WTC11 (cell line): ENCODE data around the gene CASQ2. TPM values are rescaled to one million over a fixed set of nuclear protein-coding genes. Genes with fewer than 3 reads are reported as not detected.

Experiments used
- ATAC-seq: fragments of 200-7000 bp; cut with Tn5 transposase; 2 replicates; pipeline ENCODE4 v1.10.0; 2021; ENCODE audit warnings: mild to moderate bottlenecking, moderate library complexity
- CTCF ChIA-PET: fragments of 300-600 bp; sonication (Branson Sonifier 250); formaldehyde crosslinking; loops from one replicate; lab custom pipeline; 2021; ENCODE audit warnings: antibody characterized with exemption; lab: Charles Lee
- POLR2A ChIA-PET: fragments of 350-600 bp; sonication (Branson Sonifier 250); formaldehyde crosslinking; loops from one replicate; lab custom pipeline; 2021; ENCODE audit warnings: antibody characterized with exemption; lab: Charles Lee
- DNase-seq: peaks from one replicate; pipeline ENCODE4 v3.0.0; 2021; ENCODE audit warnings: low spot score
- H3K27ac Mint-ChIP-seq: 2 replicates; pipeline ENCODE4 v1.8.0; 2021; ENCODE audit warnings: mixed read lengths
- H3K27me3 Mint-ChIP-seq: 2 replicates; pipeline ENCODE4 v1.8.0; 2021; ENCODE audit warnings: low read depth, mild to moderate bottlenecking, moderate library complexity, mixed read lengths
- H3K36me3 Mint-ChIP-seq: 2 replicates; pipeline ENCODE4 v1.8.0; 2021; ENCODE audit warnings: mixed read lengths
- H3K4me1 Mint-ChIP-seq: 2 replicates; pipeline ENCODE4 v1.8.0; 2022; ENCODE audit warnings: mixed read lengths
- H3K4me3 Mint-ChIP-seq: 2 replicates; pipeline ENCODE4 v1.8.0; 2021; ENCODE audit warnings: mild to moderate bottlenecking, moderate library complexity, mixed read lengths
- H3K9me3 Mint-ChIP-seq: 2 replicates; pipeline ENCODE4 v1.8.0; 2021; ENCODE audit warnings: mixed read lengths
- CREB1 ChIP-seq: sonication (generic); formaldehyde crosslinking; IDR thresholded peaks from 2 replicates; pipeline ENCODE4 v1.8.0; 2023; ENCODE audit warnings: mild to moderate bottlenecking, missing genetic modification reagents
- CREM ChIP-seq: sonication (generic); formaldehyde crosslinking; IDR thresholded peaks from 2 replicates; pipeline ENCODE4 v1.8.1; 2022; ENCODE audit warnings: mild to moderate bottlenecking, missing genetic modification reagents, moderate library complexity
- JAZF1 ChIP-seq: fragments of 250-450 bp; sonication (Bioruptor Pico); IDR thresholded peaks from 2 replicates; pipeline ENCODE4 v1.9.0; 2021; ENCODE audit warnings: moderate library complexity, mild to moderate bottlenecking, inconsistent platforms
- RELA ChIP-seq: sonication (generic); formaldehyde crosslinking; IDR thresholded peaks from 2 replicates; pipeline ENCODE4 v1.8.1; 2022; ENCODE audit warnings: missing genetic modification reagents, mild to moderate bottlenecking, borderline replicate concordance
- TEAD1 ChIP-seq: sonication (generic); formaldehyde crosslinking; IDR thresholded peaks from 2 replicates; pipeline ENCODE4 v1.8.0; 2022; ENCODE audit warnings: mild to moderate bottlenecking, missing genetic modification reagents
- ZNF138 ChIP-seq: sonication (generic); formaldehyde crosslinking; conservative IDR thresholded peaks from 2 replicates; pipeline ENCODE4 v1.8.1; 2022; ENCODE audit warnings: mild to moderate bottlenecking, moderate library complexity, missing genetic modification reagents
- ZNF219 ChIP-seq: sonication (generic); formaldehyde crosslinking; IDR thresholded peaks from 2 replicates; pipeline ENCODE4 v1.8.0; 2023; ENCODE audit warnings: missing genetic modification reagents, mild to moderate bottlenecking, borderline replicate concordance
- total RNA-seq: library from RNA; stranded (reverse); gene quantifications from 3 replicates; pipeline ENCODE4 v1.2.3, GENCODE V29; 2021
- TF ChIP-seq, protein P1 (sequence below): sonication (generic); formaldehyde crosslinking; IDR thresholded peaks from 2 replicates; pipeline ENCODE4 v1.8.1; 2022; ENCODE audit warnings: mild to moderate bottlenecking, missing genetic modification reagents, moderate library complexity, borderline replicate concordance
- TF ChIP-seq, protein P2 (sequence below): sonication (generic); formaldehyde crosslinking; IDR thresholded peaks from 2 replicates; pipeline ENCODE4 v1.8.0; 2022; ENCODE audit warnings: missing genetic modification reagents
- TF ChIP-seq, protein P3 (sequence below): fragments of 200-600 bp; IDR thresholded peaks from 2 replicates; pipeline ENCODE4 v1.8.0; 2022; ENCODE audit warnings: antibody characterized with exemption
- TF ChIP-seq, protein P4 (sequence below): sonication (generic); formaldehyde crosslinking; IDR thresholded peaks from 2 replicates; pipeline ENCODE4 v1.8.1; 2023; ENCODE audit warnings: mild to moderate bottlenecking, missing genetic modification reagents
- TF ChIP-seq, protein P5 (sequence below): sonication (generic); formaldehyde crosslinking; IDR thresholded peaks from 2 replicates; pipeline ENCODE4 v1.8.0; 2022; ENCODE audit warnings: mild to moderate bottlenecking, missing genetic modification reagents
- TF ChIP-seq, protein P6 (sequence below): fragments of 250-450 bp; sonication (Bioruptor Pico); conservative IDR thresholded peaks from 2 replicates; pipeline ENCODE4 v1.9.0; 2021; ENCODE audit warnings: mild to moderate bottlenecking
- TF ChIP-seq, protein P7 (sequence below): sonication (generic); formaldehyde crosslinking; IDR thresholded peaks from 2 replicates; pipeline ENCODE4 v1.8.1; 2022; ENCODE audit warnings: mild to moderate bottlenecking, moderate library complexity, missing genetic modification reagents
- TF ChIP-seq, protein P8 (sequence below): sonication (generic); formaldehyde crosslinking; conservative IDR thresholded peaks from 2 replicates; pipeline ENCODE4 v1.8.1; 2023; ENCODE audit warnings: mild to moderate bottlenecking, low read depth, missing genetic modification reagents, moderate library complexity
- TF ChIP-seq, protein P9 (sequence below): fragments of 250-450 bp; sonication (Bioruptor Pico); IDR thresholded peaks from 2 replicates; pipeline ENCODE4 v1.9.0; 2021; ENCODE audit warnings: moderate library complexity, mild to moderate bottlenecking, inconsistent platforms, borderline replicate concordance

Gene CASQ2
- total RNA-seq, 1 experiment from 2014 or later = not detected

DNA sequence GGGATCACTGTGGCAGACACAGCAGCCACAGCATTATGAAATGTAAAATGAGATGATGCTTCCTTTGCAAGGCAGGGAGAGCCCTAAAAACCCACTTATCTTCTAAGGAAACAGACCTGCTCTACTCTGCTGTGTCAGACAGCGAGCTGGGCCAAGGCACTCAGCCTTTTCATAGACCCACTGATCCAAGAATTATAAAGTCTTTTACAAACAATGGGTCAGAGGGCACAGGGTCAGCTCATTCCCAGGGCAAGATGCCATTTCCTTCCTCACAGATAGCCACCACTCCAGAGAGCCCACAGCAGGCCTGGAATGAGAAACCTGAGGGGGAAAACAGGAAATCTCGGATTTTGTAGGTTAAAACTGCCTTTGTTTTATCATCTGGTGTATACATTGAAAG lies 42.9 kb downstream of the CASQ2 start:
- Mint-ChIP-seq H3K9me3 (no peaks in the 10 kb centered on the region), H3K36me3 (no peaks in the 10 kb centered on the region), H3K27ac (no peak overlapping the region), H3K4me3 (no peak overlapping the region), H3K4me1 (no peaks in the 10 kb centered on the region), H3K27me3 (no peaks in the 10 kb centered on the region)
- ATAC-seq (no peak), DNase-seq (no peak)
- POLR2A ChIA-PET = interaction anchor here (0.5 kb wide), 1 partner anchor 268 kb away, joined by 3 read pairs; no protein-coding TSS in a partner anchor
- CTCF ChIA-PET = interaction anchor here (0.6 to 1.5 kb wide), 3 partner anchors 39 to 613 kb away, joined by 3 read pairs; no protein-coding TSS in a partner anchor
- TF ChIP-seq, protein P1, sequence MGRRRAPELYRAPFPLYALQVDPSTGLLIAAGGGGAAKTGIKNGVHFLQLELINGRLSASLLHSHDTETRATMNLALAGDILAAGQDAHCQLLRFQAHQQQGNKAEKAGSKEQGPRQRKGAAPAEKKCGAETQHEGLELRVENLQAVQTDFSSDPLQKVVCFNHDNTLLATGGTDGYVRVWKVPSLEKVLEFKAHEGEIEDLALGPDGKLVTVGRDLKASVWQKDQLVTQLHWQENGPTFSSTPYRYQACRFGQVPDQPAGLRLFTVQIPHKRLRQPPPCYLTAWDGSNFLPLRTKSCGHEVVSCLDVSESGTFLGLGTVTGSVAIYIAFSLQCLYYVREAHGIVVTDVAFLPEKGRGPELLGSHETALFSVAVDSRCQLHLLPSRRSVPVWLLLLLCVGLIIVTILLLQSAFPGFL (CRISPR knock-in tag) = no peak
- TF ChIP-seq CREB1 (CRISPR knock-in tag) = no peak
- TF ChIP-seq JAZF1 (CRISPR knock-in tag) = no peak
- TF ChIP-seq, protein P2, sequence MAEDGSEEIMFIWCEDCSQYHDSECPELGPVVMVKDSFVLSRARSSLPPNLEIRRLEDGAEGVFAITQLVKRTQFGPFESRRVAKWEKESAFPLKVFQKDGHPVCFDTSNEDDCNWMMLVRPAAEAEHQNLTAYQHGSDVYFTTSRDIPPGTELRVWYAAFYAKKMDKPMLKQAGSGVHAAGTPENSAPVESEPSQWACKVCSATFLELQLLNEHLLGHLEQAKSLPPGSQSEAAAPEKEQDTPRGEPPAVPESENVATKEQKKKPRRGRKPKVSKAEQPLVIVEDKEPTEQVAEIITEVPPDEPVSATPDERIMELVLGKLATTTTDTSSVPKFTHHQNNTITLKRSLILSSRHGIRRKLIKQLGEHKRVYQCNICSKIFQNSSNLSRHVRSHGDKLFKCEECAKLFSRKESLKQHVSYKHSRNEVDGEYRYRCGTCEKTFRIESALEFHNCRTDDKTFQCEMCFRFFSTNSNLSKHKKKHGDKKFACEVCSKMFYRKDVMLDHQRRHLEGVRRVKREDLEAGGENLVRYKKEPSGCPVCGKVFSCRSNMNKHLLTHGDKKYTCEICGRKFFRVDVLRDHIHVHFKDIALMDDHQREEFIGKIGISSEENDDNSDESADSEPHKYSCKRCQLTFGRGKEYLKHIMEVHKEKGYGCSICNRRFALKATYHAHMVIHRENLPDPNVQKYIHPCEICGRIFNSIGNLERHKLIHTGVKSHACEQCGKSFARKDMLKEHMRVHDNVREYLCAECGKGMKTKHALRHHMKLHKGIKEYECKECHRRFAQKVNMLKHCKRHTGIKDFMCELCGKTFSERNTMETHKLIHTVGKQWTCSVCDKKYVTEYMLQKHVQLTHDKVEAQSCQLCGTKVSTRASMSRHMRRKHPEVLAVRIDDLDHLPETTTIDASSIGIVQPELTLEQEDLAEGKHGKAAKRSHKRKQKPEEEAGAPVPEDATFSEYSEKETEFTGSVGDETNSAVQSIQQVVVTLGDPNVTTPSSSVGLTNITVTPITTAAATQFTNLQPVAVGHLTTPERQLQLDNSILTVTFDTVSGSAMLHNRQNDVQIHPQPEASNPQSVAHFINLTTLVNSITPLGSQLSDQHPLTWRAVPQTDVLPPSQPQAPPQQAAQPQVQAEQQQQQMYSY = no peak
- TF ChIP-seq ZNF219 (CRISPR knock-in tag) = no peak
- TF ChIP-seq CREM (CRISPR knock-in tag) = no peak
- no peak for TF ChIP-seq ZNF138
- TF ChIP-seq, protein P3, sequence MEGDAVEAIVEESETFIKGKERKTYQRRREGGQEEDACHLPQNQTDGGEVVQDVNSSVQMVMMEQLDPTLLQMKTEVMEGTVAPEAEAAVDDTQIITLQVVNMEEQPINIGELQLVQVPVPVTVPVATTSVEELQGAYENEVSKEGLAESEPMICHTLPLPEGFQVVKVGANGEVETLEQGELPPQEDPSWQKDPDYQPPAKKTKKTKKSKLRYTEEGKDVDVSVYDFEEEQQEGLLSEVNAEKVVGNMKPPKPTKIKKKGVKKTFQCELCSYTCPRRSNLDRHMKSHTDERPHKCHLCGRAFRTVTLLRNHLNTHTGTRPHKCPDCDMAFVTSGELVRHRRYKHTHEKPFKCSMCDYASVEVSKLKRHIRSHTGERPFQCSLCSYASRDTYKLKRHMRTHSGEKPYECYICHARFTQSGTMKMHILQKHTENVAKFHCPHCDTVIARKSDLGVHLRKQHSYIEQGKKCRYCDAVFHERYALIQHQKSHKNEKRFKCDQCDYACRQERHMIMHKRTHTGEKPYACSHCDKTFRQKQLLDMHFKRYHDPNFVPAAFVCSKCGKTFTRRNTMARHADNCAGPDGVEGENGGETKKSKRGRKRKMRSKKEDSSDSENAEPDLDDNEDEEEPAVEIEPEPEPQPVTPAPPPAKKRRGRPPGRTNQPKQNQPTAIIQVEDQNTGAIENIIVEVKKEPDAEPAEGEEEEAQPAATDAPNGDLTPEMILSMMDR = no peak
- TF ChIP-seq, protein P4, sequence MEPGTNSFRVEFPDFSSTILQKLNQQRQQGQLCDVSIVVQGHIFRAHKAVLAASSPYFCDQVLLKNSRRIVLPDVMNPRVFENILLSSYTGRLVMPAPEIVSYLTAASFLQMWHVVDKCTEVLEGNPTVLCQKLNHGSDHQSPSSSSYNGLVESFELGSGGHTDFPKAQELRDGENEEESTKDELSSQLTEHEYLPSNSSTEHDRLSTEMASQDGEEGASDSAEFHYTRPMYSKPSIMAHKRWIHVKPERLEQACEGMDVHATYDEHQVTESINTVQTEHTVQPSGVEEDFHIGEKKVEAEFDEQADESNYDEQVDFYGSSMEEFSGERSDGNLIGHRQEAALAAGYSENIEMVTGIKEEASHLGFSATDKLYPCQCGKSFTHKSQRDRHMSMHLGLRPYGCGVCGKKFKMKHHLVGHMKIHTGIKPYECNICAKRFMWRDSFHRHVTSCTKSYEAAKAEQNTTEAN = no peak
- TF ChIP-seq, protein P5, sequence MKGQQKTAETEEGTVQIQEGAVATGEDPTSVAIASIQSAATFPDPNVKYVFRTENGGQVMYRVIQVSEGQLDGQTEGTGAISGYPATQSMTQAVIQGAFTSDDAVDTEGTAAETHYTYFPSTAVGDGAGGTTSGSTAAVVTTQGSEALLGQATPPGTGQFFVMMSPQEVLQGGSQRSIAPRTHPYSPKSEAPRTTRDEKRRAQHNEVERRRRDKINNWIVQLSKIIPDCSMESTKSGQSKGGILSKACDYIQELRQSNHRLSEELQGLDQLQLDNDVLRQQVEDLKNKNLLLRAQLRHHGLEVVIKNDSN = no peak
- TF ChIP-seq TEAD1 (CRISPR knock-in tag) = no peak
- TF ChIP-seq, protein P6, sequence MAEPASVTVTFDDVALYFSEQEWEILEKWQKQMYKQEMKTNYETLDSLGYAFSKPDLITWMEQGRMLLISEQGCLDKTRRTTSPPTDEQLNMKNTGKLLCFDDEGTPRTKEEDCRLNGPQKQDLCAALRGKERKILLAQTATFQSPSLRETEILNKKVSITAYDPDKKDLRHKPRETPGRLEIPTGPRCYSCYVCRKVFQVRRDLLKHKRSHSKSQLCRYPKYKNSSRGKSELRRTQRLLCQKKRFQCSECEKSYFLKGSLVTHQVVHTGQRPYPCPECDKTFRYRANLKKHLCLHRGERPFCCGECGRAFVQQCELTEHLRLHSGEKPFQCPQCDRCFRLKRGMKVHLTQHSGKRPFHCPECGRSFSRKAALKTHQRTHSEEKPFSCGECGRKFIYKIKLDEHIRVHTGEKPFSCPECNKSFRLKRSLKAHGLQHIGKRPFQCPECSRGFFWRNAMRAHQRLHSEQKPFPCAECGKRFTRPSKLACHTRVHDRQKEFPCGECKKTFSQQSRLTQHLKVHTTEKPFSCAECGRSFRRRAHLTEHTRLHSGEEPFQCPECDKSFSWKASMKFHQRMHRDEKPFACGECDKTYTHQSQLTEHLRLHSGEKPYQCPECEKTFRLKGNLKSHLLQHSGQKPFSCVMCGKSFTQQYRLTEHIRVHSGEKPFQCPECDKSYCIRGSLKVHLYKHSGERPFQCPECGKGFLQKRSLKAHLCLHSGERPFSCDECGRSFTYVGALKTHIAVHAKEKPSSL (CRISPR knock-in tag) = no peak
- TF ChIP-seq, protein P7, sequence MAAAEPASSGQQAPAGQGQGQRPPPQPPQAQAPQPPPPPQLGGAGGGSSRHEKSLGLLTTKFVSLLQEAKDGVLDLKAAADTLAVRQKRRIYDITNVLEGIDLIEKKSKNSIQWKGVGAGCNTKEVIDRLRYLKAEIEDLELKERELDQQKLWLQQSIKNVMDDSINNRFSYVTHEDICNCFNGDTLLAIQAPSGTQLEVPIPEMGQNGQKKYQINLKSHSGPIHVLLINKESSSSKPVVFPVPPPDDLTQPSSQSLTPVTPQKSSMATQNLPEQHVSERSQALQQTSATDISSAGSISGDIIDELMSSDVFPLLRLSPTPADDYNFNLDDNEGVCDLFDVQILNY (CRISPR knock-in tag) = no peak
- TF ChIP-seq RELA (CRISPR knock-in tag) = no peak
- TF ChIP-seq, protein P8, sequence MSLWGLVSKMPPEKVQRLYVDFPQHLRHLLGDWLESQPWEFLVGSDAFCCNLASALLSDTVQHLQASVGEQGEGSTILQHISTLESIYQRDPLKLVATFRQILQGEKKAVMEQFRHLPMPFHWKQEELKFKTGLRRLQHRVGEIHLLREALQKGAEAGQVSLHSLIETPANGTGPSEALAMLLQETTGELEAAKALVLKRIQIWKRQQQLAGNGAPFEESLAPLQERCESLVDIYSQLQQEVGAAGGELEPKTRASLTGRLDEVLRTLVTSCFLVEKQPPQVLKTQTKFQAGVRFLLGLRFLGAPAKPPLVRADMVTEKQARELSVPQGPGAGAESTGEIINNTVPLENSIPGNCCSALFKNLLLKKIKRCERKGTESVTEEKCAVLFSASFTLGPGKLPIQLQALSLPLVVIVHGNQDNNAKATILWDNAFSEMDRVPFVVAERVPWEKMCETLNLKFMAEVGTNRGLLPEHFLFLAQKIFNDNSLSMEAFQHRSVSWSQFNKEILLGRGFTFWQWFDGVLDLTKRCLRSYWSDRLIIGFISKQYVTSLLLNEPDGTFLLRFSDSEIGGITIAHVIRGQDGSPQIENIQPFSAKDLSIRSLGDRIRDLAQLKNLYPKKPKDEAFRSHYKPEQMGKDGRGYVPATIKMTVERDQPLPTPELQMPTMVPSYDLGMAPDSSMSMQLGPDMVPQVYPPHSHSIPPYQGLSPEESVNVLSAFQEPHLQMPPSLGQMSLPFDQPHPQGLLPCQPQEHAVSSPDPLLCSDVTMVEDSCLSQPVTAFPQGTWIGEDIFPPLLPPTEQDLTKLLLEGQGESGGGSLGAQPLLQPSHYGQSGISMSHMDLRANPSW (CRISPR knock-in tag) = no peak
- TF ChIP-seq, protein P9, sequence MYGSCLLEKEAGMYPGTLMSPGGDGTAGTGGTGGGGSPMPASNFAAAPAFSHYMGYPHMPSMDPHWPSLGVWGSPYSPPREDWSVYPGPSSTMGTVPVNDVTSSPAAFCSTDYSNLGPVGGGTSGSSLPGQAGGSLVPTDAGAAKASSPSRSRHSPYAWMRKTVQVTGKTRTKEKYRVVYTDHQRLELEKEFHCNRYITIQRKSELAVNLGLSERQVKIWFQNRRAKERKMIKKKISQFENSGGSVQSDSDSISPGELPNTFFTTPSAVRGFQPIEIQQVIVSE (CRISPR knock-in tag) = no peak
